Esophagus (tissue), 2 donors: ENCODE measurements around the gene ANAPC7. TPM values are rescaled to one million over a fixed set of nuclear protein-coding genes. Genes with fewer than 3 reads are reported as not detected.
"Not testable (repeated sequence)": the region's sequence is repeated elsewhere in the genome, so short reads cannot be mapped to it uniquely, and the experiment has no call there.

Experiments used
- H3K27ac ChIP-seq, 2 donors: one replicate each; pipeline ENCODE4 v1.5.1; 2013; ENCODE audit warnings: low read depth in 2 of 2, mild to moderate bottlenecking in 2 of 2, inconsistent platforms in 1 of 2, low read length in 1 of 2, moderate library complexity in 1 of 2
- H3K27me3 ChIP-seq, 2 donors: one replicate each; pipeline ENCODE4 v1.6.1; 2013; ENCODE audit warnings: low read length in 2 of 2, control low read depth in 1 of 2, mild to moderate bottlenecking in 1 of 2; ENCODE audit not compliant: insufficient read depth in 2 of 2, control insufficient read depth in 1 of 2
- H3K36me3 ChIP-seq, 2 donors: one replicate each; pipeline ENCODE4 v1.6.1; 2013; ENCODE audit warnings: low read length in 1 of 2; ENCODE audit not compliant: control insufficient read depth in 2 of 2, insufficient read depth in 2 of 2
- H3K4me1 ChIP-seq, 2 donors: one replicate each; pipeline ENCODE4 v1.6.1; 2013; ENCODE audit warnings: low read length in 1 of 2; ENCODE audit not compliant: control insufficient read depth in 2 of 2, insufficient read depth in 2 of 2
- H3K4me3 ChIP-seq, 2 donors: one replicate each; pipeline ENCODE4 v1.5.1; 2013; ENCODE audit warnings: low read length in 2 of 2, mild to moderate bottlenecking in 2 of 2, low read depth in 1 of 2, moderate library complexity in 1 of 2
- H3K9me3 ChIP-seq, 2 donors: one replicate each; pipeline ENCODE4 v1.6.1; 2013; ENCODE audit warnings: mild to moderate bottlenecking in 2 of 2, low read depth in 1 of 2, low read length in 1 of 2, moderate library complexity in 1 of 2; ENCODE audit not compliant: control insufficient read depth in 2 of 2, insufficient read depth in 1 of 2
- WGBS, 2 donors: extraction: QIAGEN DNeasy Blood & Tissue Kit; methylation state at CpG; one replicate each; pipeline ENCODE4 v1.1.7; 2013; 5-methylcytosine and 5-hydroxymethylcytosine counted together
- polyA plus RNA-seq, 2 donors: library from polyadenylated mRNA; stranded (reverse); fragments of 200-250 nt; gene quantifications; one replicate each; pipeline ENCODE4 v1.2.3, GENCODE V29; 2013
- donor health status: healthy with polysubstance abuse.
- donor health status: Bipolar disorder and iron deficiency.

The ANAPC7 gene
- polyA plus RNA-seq, 2 donors, result 49.6 to 75.8 TPM

- Histone ChIP-seq H3K4me3 (no peak overlapping the region), H3K9me3 (no peaks in the 10 kb centered on the region), H3K27me3 (no peaks in the 10 kb centered on the region), H3K4me1 (peaks cover under 1 to 4% of the 10 kb centered on the region in 2 donors), H3K36me3 (peaks cover 6 to 22% of the 10 kb centered on the region in 2 donors), H3K27ac (peak overlapping the region; percentile 63 to 81)
- 77 to 82% methylated on average over 3 of the region's 3 CpGs for WGBS, 2 donors
Measured at GRCh38 chr12:110379197-110379596, 24.3 kb downstream of the ANAPC7 start.

- H3K4me3 ChIP-seq, H3K4me1 ChIP-seq, H3K27me3 ChIP-seq, H3K9me3 ChIP-seq: not testable (repeated sequence)
- Histone ChIP-seq H3K27ac (peak overlapping the region; percentile 63 to 66), H3K36me3 (peaks cover 12 to 26% of the 10 kb centered on the region in 2 donors)
- WGBS, 2 donors, result 75 to 79% methylated on average over 17 of the region's 17 CpGs
Measured at GRCh38 chr12:110378131-110378790, 25.2 kb downstream of the ANAPC7 start.

- 86 to 88% methylated on average over 12 to 13 of the region's 13 CpGs for WGBS, 2 donors
- Histone ChIP-seq H3K4me1 (peaks cover 17 to 28% of the 10 kb centered on the region in 2 donors), H3K27me3 (no peaks in the 10 kb centered on the region), H3K9me3 (no peaks in the 10 kb centered on the region), H3K4me3 (no peak overlapping the region), H3K27ac (peak overlapping the region; percentile 90 to 99), H3K36me3 (peaks cover 12 to 22% of the 10 kb centered on the region in 2 donors)
Measured at GRCh38 chr12:110373962-110374611, 29.4 kb downstream of the ANAPC7 start.

- Histone ChIP-seq H3K27me3 (no peaks in the 10 kb centered on the region), H3K4me1 (peaks cover 17 to 28% of the 10 kb centered on the region in 2 donors), H3K36me3 (peaks cover 12 to 20% of the 10 kb centered on the region in 2 donors), H3K27ac (peak overlapping the region; percentile 90 to 99), H3K4me3 (no peak overlapping the region), H3K9me3 (no peaks in the 10 kb centered on the region)
- 30 to 63% methylated on average over 2 of the region's 2 CpGs for WGBS, 2 donors
Measured at GRCh38 chr12:110373425-110373824, 30.1 kb downstream of the ANAPC7 start.

GRCh38 chr12:110373025-110373424 lies 30.5 kb downstream of the ANAPC7 start:
- WGBS, 2 donors, result 32 to 52% methylated on average over 4 of the region's 4 CpGs
- no peaks in the 10 kb centered on the region for H3K9me3 ChIP-seq
- peaks cover 17 to 28% of the 10 kb centered on the region in 2 donors for H3K4me1 ChIP-seq
- no peak overlapping the region for H3K4me3 ChIP-seq
- H3K27ac ChIP-seq, result peak overlapping the region; percentile 90 to 99
- peaks cover 12 to 17% of the 10 kb centered on the region in 2 donors for H3K36me3 ChIP-seq
- no peaks in the 10 kb centered on the region for H3K27me3 ChIP-seq

- H3K9me3 ChIP-seq, result no peaks in the 10 kb centered on the region
- H3K27me3 ChIP-seq, result no peaks in the 10 kb centered on the region
- WGBS, 2 donors, result 71 to 80% methylated on average over 7 of the region's 7 CpGs
- H3K4me1 ChIP-seq, result peaks cover 17 to 28% of the 10 kb centered on the region in 2 donors
- H3K4me3 ChIP-seq, result peak overlapping the region; percentile 20 to 30
- H3K36me3 ChIP-seq, result peaks cover 12 to 13% of the 10 kb centered on the region in 2 donors
- peak overlapping the region; percentile 90 to 99 for H3K27ac ChIP-seq
Measured at GRCh38 chr12:110372056-110372425, 31.5 kb downstream of the ANAPC7 start.

- WGBS, 2 donors, result 43 to 50% methylated on average over 13 of the region's 13 CpGs
- no peaks in the 10 kb centered on the region for H3K9me3 ChIP-seq
- no peaks in the 10 kb centered on the region for H3K27me3 ChIP-seq
- H3K36me3 ChIP-seq, result peaks cover 12 to 13% of the 10 kb centered on the region in 2 donors
- H3K4me3 ChIP-seq, result peak overlapping the region; percentile 20 to 30
- H3K4me1 ChIP-seq, result peaks cover 17 to 28% of the 10 kb centered on the region in 2 donors
- peak overlapping the region; percentile 90 to 99 for H3K27ac ChIP-seq
Measured at GRCh38 chr12:110371408-110372055, 32.0 kb downstream of the ANAPC7 start.

GRCh38 chr12:110370732-110371231 lies 32.7 kb downstream of the ANAPC7 start:
- peak overlapping the region in 1 of 2 donors; percentile 20 for H3K4me3 ChIP-seq
- peaks cover 10 to 13% of the 10 kb centered on the region in 2 donors for H3K36me3 ChIP-seq
- H3K27ac ChIP-seq, result peak overlapping the region; percentile 90 to 99
- peaks cover 17 to 28% of the 10 kb centered on the region in 2 donors for H3K4me1 ChIP-seq
- H3K27me3 ChIP-seq, result no peaks in the 10 kb centered on the region
- WGBS, 2 donors, result 42 to 52% methylated on average over 13 of the region's 13 CpGs
- no peaks in the 10 kb centered on the region for H3K9me3 ChIP-seq

- Histone ChIP-seq H3K4me3 (no peak overlapping the region), H3K4me1 (peaks cover 17 to 26% of the 10 kb centered on the region in 2 donors), H3K36me3 (peaks cover 9 to 11% of the 10 kb centered on the region in 2 donors), H3K27me3 (no peaks in the 10 kb centered on the region), H3K27ac (peak overlapping the region; percentile 90 to 99), H3K9me3 (no peaks in the 10 kb centered on the region)
- WGBS, 2 donors, result 82 to 83% methylated on average over 8 of the region's 8 CpGs
Measured at GRCh38 chr12:110369992-110370391, 33.5 kb downstream of the ANAPC7 start.
